ENCODE measurements around the gene RICTOR. TPM values are rescaled to one million over a fixed set of nuclear protein-coding genes. Genes with fewer than 3 reads are reported as not detected.

Gene RICTOR
- total RNA-seq, 2 donors from 2014 or later = 21.5 to 36.8 TPM

- DNase-seq (ENCODE audit: low spot score) = no peak
- 93% methylated on average over 6 of the region's 6 CpGs for WGBS
- H3K9me3 ChIP-seq = no peaks in the 10 kb centered on the region
- H3K27ac ChIP-seq = no peak overlapping the region
- no peak overlapping the region for H3K4me3 ChIP-seq
- intact Hi-C loops (cut with DNase I) = no loop called here
- H3K4me1 ChIP-seq (replicated peaks) = no peaks in the 10 kb centered on the region
- no peaks in the 10 kb centered on the region for H3K27me3 ChIP-seq (replicated peaks; ENCODE audit: insufficient read depth)
- H3K36me3 ChIP-seq = peaks cover 0 to 3% of the 10 kb centered on the region in 2 donors
- no peak for TF ChIP-seq POLR2A (IDR thresholded peaks at IDR 0.05)
- no peak for TF ChIP-seq POLR2AphosphoS5 (IDR thresholded peaks at IDR 0.05)
- TF ChIP-seq CTCF (IDR thresholded peaks at IDR 0.05) = no peak
These were observed 137.9 kb downstream of the RICTOR start for GRCh38 chr5:38936269-38936668.

GRCh38 chr5:38935437-38935836 lies 138.8 kb downstream of the RICTOR start:
- Histone ChIP-seq H3K27me3 (replicated peaks; ENCODE audit: insufficient read depth) (no peaks in the 10 kb centered on the region), H3K4me3 (no peak overlapping the region), H3K36me3 (peaks cover 0 to 3% of the 10 kb centered on the region in 2 donors), H3K9me3 (no peaks in the 10 kb centered on the region), H3K4me1 (replicated peaks) (no peaks in the 10 kb centered on the region), H3K27ac (no peak overlapping the region)
- DNase-seq (ENCODE audit: low spot score) = no peak
- WGBS = 52% methylated on average over 1 of the region's 1 CpG
- intact Hi-C loops (cut with DNase I) = no loop called here
- TF ChIP-seq CTCF (IDR thresholded peaks at IDR 0.05) (no peak), POLR2A (IDR thresholded peaks at IDR 0.05) (no peak)

GRCh38 chr5:38932854-38933408 lies 141.3 kb downstream of the RICTOR start:
- intact Hi-C loops (cut with DNase I) = no loop called here
- Histone ChIP-seq H3K9me3 (no peaks in the 10 kb centered on the region), H3K27ac (no peak overlapping the region), H3K36me3 (peaks cover 0 to 3% of the 10 kb centered on the region in 2 donors), H3K4me3 (no peak overlapping the region), H3K4me1 (replicated peaks) (no peaks in the 10 kb centered on the region), H3K27me3 (replicated peaks; ENCODE audit: insufficient read depth) (no peaks in the 10 kb centered on the region)
- WGBS = 94% methylated on average over 4 of the region's 4 CpGs
- TF ChIP-seq CTCF (IDR thresholded peaks at IDR 0.05) (no peak), POLR2AphosphoS5 (IDR thresholded peaks at IDR 0.05) (no peak), POLR2A (IDR thresholded peaks at IDR 0.05) (no peak)
- DNase-seq (ENCODE audit: low spot score) = no peak

GRCh38 chr5:38931731-38932130 lies 142.5 kb downstream of the RICTOR start:
- no peaks in the 10 kb centered on the region for H3K9me3 ChIP-seq
- intact Hi-C loops (cut with DNase I) = no loop called here
- H3K36me3 ChIP-seq = peaks cover 0 to 5% of the 10 kb centered on the region in 2 donors
- H3K27me3 ChIP-seq (replicated peaks; ENCODE audit: insufficient read depth) = no peaks in the 10 kb centered on the region
- no peak for TF ChIP-seq POLR2AphosphoS5 (IDR thresholded peaks at IDR 0.05)
- no peak for TF ChIP-seq POLR2A (IDR thresholded peaks at IDR 0.05)
- TF ChIP-seq CTCF (IDR thresholded peaks at IDR 0.05) = no peak
- DNase-seq (ENCODE audit: low spot score) = no peak
- H3K4me1 ChIP-seq (replicated peaks) = no peaks in the 10 kb centered on the region
- H3K4me3 ChIP-seq = no peak overlapping the region
- WGBS = 91% methylated on average over 4 of the region's 4 CpGs
- H3K27ac ChIP-seq = no peak overlapping the region

- Histone ChIP-seq H3K27me3 (replicated peaks; ENCODE audit: insufficient read depth) (no peaks in the 10 kb centered on the region), H3K4me1 (replicated peaks) (no peaks in the 10 kb centered on the region), H3K9me3 (no peaks in the 10 kb centered on the region), H3K4me3 (no peak overlapping the region), H3K27ac (no peak overlapping the region), H3K36me3 (peaks cover 0 to 9% of the 10 kb centered on the region in 2 donors)
- intact Hi-C loops (cut with DNase I) = no loop called here
- TF ChIP-seq POLR2AphosphoS5 (IDR thresholded peaks at IDR 0.05) (no peak), CTCF (IDR thresholded peaks at IDR 0.05) (no peak), POLR2A (IDR thresholded peaks at IDR 0.05) (no peak)
- DNase-seq (ENCODE audit: low spot score) = no peak
- WGBS = 67% methylated on average over 2 of the region's 2 CpGs
These were observed 144.4 kb downstream of the RICTOR start for GRCh38 chr5:38929838-38930237.
